ENCODE measurements around the gene HOXA4.

The HOXA4 gene

DNA sequence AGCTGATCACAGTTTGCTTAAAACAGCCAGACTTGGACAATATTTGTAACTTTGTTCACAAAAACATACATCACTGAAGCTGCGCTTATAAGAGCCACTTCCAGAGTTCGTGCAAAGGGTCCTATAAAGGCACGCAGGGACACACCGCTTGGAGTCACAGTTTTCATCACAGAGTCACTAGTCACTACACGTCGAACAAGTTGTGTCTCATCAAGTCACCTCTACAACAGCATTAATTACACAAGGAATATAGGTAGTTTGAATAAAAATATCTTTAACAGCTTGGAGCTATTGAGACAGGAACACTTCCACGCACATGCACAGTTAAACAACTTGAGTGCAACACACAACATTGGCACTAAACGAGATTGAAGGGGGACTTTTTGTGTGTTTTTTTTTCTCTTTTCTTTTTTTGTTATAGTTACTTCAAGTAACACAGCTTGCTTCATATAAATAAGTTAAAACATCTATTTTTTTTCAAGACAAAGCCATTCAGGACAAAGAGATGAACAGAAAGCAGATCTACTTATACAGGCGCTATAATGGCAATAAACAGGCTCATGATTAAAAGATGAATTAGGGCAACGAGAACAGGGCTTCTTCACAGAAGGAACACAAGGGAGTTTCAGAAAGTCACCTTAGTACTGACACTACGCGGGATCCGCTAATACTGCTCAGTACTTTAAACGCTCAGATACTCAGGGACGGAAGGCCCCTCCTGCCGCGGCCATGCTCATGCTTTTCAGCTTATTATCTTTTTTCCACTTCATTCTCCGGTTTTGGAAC is 10.8 kb upstream of the HOXA4 start:
- Histone ChIP-seq H3K56ac (ENCODE audit: low read length) (no peak overlapping the region), H3K4me3 (ENCODE audit: low read length) (no peak overlapping the region), H2BK5ac (ENCODE audit: low read length) (no peak overlapping the region), H3K27me3 (ENCODE audit: insufficient read depth, low read length, poor library complexity) (peaks cover 90% of the 10 kb centered on the region), H4K5ac (ENCODE audit: low read length) (no peak overlapping the region), H2AK5ac (ENCODE audit: low read length) (no peak overlapping the region), H3K27ac (ENCODE audit: low read depth, low read length) (no peak overlapping the region), H4K8ac (ENCODE audit: low read depth, low read length) (no peak overlapping the region), H3K79me1 (ENCODE audit: low read length) (no peaks in the 10 kb centered on the region), H3K4me1 (ENCODE audit: control insufficient read depth, low read depth, low read length) (no peaks in the 10 kb centered on the region), H3K23ac (ENCODE audit: low read length) (no peak overlapping the region), H2BK120ac (ENCODE audit: low read depth, low read length) (no peak overlapping the region), H3K9ac (ENCODE audit: low read length) (no peak overlapping the region), H3K4me2 (ENCODE audit: low read length) (no peak overlapping the region), H2BK15ac (replicated peaks; ENCODE audit: low read depth) (no peak overlapping the region), H3K36me3 (ENCODE audit: control insufficient read depth, insufficient read depth, low read length) (no peaks in the 10 kb centered on the region), H3K79me2 (ENCODE audit: control insufficient read depth, insufficient read depth, low read length) (no peaks in the 10 kb centered on the region), H3K18ac (ENCODE audit: low read length) (no peak overlapping the region), H3K4ac (ENCODE audit: low read depth, low read length) (no peak overlapping the region)
- no peak for DNase-seq
- WGBS (ENCODE audit: extremely low coverage, insufficient coverage, low lambda C conversion rate), result no CpG with 5 or more reads among the region's 18 CpGs

DNA sequence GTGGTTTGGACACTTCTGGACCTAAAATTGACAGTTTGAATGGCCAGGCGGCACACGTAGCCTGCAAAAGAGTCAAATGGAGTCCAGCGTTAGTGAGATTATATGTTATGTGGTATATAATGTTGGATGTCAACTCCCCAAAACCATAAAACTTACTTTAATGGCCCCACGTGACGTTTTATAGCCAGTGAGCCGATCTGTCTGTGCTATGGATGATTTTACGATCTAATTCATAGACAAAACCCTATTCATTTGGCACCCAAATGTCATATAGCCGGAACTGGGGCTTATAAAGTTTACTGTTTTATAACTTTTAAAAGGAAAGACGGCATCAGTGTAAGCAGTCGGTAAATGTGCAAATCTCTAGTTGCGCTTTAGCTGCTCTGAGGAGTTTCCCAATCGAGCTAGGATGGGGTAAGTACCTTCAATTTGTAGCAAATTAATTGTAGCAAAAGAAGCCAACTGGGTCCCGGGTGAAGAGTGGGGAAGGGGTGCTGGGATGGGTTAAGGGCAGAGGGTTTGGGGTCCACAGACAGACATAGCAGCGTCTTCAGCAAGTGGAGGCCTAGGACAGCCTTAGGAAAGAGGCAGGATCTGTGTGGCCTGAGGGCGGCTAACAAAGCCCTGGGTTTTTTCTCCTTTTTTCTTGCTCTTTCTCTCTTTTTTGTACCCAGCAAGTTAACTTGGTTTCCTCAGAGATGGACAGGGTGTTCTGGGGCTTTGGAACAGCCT is 9.7 kb upstream of the HOXA4 start:
- no peak for DNase-seq
- H3K4me2 ChIP-seq (ENCODE audit: low read length), result no peak overlapping the region
- no peak overlapping the region for H3K9ac ChIP-seq (ENCODE audit: low read length)
- H3K79me2 ChIP-seq (ENCODE audit: control insufficient read depth, insufficient read depth, low read length), result no peaks in the 10 kb centered on the region
- no peak overlapping the region for H3K56ac ChIP-seq (ENCODE audit: low read length)
- no peak overlapping the region for H2BK5ac ChIP-seq (ENCODE audit: low read length)
- H4K5ac ChIP-seq (ENCODE audit: low read length), result no peak overlapping the region
- no peak overlapping the region for H3K23ac ChIP-seq (ENCODE audit: low read length)
- H3K27ac ChIP-seq (ENCODE audit: low read depth, low read length), result no peak overlapping the region
- no CpG with 5 or more reads among the region's 15 CpGs for WGBS (ENCODE audit: extremely low coverage, insufficient coverage, low lambda C conversion rate)
- no peaks in the 10 kb centered on the region for H3K4me1 ChIP-seq (ENCODE audit: control insufficient read depth, low read depth, low read length)
- H2BK120ac ChIP-seq (ENCODE audit: low read depth, low read length), result no peak overlapping the region
- no peaks in the 10 kb centered on the region for H3K36me3 ChIP-seq (ENCODE audit: control insufficient read depth, insufficient read depth, low read length)
- H3K27me3 ChIP-seq (ENCODE audit: insufficient read depth, low read length, poor library complexity), result peaks cover 91% of the 10 kb centered on the region
- no peak overlapping the region for H4K8ac ChIP-seq (ENCODE audit: low read depth, low read length)
- no peaks in the 10 kb centered on the region for H3K79me1 ChIP-seq (ENCODE audit: low read length)
- H3K4me3 ChIP-seq (ENCODE audit: low read length), result no peak overlapping the region
- H2AK5ac ChIP-seq (ENCODE audit: low read length), result no peak overlapping the region
- no peak overlapping the region for H3K18ac ChIP-seq (ENCODE audit: low read length)
- no peak overlapping the region for H3K4ac ChIP-seq (ENCODE audit: low read depth, low read length)
- no peak overlapping the region for H2BK15ac ChIP-seq (replicated peaks; ENCODE audit: low read depth)

DNA sequence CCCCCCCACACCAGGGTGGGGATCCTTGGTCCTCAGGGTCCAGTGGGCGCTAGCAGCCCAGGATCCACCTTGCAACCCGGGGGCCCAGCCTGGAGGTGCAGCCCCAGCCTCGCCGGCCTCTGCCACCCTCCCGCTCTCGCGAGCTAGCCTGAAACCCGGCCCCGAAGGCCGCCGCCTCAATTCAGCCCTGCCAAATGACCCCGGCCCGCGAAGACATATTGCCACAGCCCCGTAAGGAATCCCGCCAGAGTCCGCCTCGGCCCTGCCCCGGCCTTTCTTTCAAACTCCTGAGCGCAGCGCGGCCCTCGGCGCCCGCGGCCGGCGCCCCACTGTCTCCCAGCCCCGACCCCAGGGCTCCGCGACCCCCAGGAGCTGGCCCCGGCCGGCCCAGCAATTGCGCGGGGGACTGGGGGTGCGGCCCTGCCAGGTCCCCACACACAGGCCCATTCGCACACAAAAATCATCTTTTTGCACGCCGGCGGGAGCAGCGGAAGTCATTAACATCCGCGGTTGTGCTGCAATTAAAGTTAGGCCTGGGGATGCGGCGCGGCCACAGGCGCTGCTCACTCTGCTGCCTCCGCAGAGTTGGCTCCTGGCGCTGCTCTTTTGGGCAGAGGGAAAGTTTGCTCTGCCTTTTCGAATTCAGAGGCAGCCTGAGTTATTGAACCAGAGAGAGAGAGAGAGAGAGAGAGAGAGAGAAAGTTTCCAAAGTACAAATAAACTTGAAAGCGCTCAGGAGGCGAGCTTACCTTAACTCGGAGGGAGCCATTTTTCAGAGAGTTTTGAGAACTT is 9.0 kb upstream of the HOXA4 start:
- Histone ChIP-seq H3K9ac (ENCODE audit: low read length) (no peak overlapping the region), H3K27me3 (ENCODE audit: insufficient read depth, low read length, poor library complexity) (peaks cover 89% of the 10 kb centered on the region), H3K79me1 (ENCODE audit: low read length) (no peaks in the 10 kb centered on the region), H3K27ac (ENCODE audit: low read depth, low read length) (no peak overlapping the region), H3K4me1 (ENCODE audit: control insufficient read depth, low read depth, low read length) (no peaks in the 10 kb centered on the region), H2AK5ac (ENCODE audit: low read length) (no peak overlapping the region), H3K4me3 (ENCODE audit: low read length) (no peak overlapping the region), H2BK5ac (ENCODE audit: low read length) (no peak overlapping the region), H3K4ac (ENCODE audit: low read depth, low read length) (no peak overlapping the region), H2BK15ac (replicated peaks; ENCODE audit: low read depth) (no peak overlapping the region), H3K23ac (ENCODE audit: low read length) (no peak overlapping the region), H3K79me2 (ENCODE audit: control insufficient read depth, insufficient read depth, low read length) (no peaks in the 10 kb centered on the region), H4K8ac (ENCODE audit: low read depth, low read length) (no peak overlapping the region), H3K4me2 (ENCODE audit: low read length) (no peak overlapping the region), H4K5ac (ENCODE audit: low read length) (no peak overlapping the region), H3K36me3 (ENCODE audit: control insufficient read depth, insufficient read depth, low read length) (no peaks in the 10 kb centered on the region), H2BK120ac (ENCODE audit: low read depth, low read length) (no peak overlapping the region), H3K56ac (ENCODE audit: low read length) (no peak overlapping the region), H3K18ac (ENCODE audit: low read length) (no peak overlapping the region)
- no CpG with 5 or more reads among the region's 53 CpGs for WGBS (ENCODE audit: extremely low coverage, insufficient coverage, low lambda C conversion rate)
- DNase-seq, result no peak

DNA sequence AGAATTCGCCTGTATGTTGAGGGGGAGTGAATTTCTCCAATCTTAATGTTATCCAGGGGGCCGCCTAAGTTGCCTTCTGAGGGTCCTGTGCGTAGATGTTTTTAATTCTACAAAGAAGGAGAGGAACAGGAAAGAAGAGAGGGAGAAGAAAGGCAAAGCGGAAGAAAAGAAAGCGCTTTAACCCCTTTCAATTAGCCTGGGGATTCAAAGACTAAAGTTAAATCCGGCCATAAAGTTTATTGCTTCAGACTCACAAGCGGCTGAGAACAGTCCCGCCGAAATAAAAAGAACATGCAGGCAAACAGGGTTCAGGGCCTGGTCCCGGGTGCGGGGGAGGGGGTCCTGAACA is 8.4 kb upstream of the HOXA4 start:
- H3K4me1 ChIP-seq (ENCODE audit: control insufficient read depth, low read depth, low read length), result no peaks in the 10 kb centered on the region
- no peak overlapping the region for H4K8ac ChIP-seq (ENCODE audit: low read depth, low read length)
- no peak overlapping the region for H2AK5ac ChIP-seq (ENCODE audit: low read length)
- H2BK5ac ChIP-seq (ENCODE audit: low read length), result no peak overlapping the region
- no peak overlapping the region for H3K23ac ChIP-seq (ENCODE audit: low read length)
- H3K9ac ChIP-seq (ENCODE audit: low read length), result no peak overlapping the region
- no peak overlapping the region for H3K4me2 ChIP-seq (ENCODE audit: low read length)
- no peak overlapping the region for H3K27ac ChIP-seq (ENCODE audit: low read depth, low read length)
- H3K79me2 ChIP-seq (ENCODE audit: control insufficient read depth, insufficient read depth, low read length), result no peaks in the 10 kb centered on the region
- no peak overlapping the region for H2BK15ac ChIP-seq (replicated peaks; ENCODE audit: low read depth)
- no peaks in the 10 kb centered on the region for H3K36me3 ChIP-seq (ENCODE audit: control insufficient read depth, insufficient read depth, low read length)
- H3K56ac ChIP-seq (ENCODE audit: low read length), result no peak overlapping the region
- no peak for DNase-seq
- no peak overlapping the region for H3K18ac ChIP-seq (ENCODE audit: low read length)
- no peak overlapping the region for H3K4ac ChIP-seq (ENCODE audit: low read depth, low read length)
- no CpG with 5 or more reads among the region's 11 CpGs for WGBS (ENCODE audit: extremely low coverage, insufficient coverage, low lambda C conversion rate)
- H4K5ac ChIP-seq (ENCODE audit: low read length), result no peak overlapping the region
- H3K4me3 ChIP-seq (ENCODE audit: low read length), result no peak overlapping the region
- no peaks in the 10 kb centered on the region for H3K79me1 ChIP-seq (ENCODE audit: low read length)
- peaks cover 89% of the 10 kb centered on the region for H3K27me3 ChIP-seq (ENCODE audit: insufficient read depth, low read length, poor library complexity)
- H2BK120ac ChIP-seq (ENCODE audit: low read depth, low read length), result no peak overlapping the region

DNA sequence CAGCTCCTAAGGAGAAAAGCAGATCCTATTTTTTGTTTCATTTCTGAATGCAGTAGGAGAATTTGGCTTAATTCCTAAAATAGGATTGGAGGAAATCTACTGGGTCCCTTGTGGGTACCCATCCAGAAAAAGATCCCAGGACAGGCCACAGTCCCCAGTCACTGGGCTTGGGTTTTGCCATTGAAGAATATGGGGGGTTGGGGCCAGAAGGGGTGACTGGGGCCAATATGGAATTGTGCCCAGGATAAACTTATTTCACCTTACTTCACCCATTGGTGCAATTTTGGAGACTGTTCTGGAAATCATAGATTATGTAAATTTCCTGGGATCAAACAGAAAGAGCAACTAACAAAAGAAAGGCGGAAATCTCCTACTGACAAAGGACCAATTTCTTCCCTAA is 7.9 kb upstream of the HOXA4 start:
- Histone ChIP-seq H3K4me1 (ENCODE audit: control insufficient read depth, low read depth, low read length) (no peaks in the 10 kb centered on the region), H3K36me3 (ENCODE audit: control insufficient read depth, insufficient read depth, low read length) (no peaks in the 10 kb centered on the region), H3K79me1 (ENCODE audit: low read length) (no peaks in the 10 kb centered on the region), H2AK5ac (ENCODE audit: low read length) (no peak overlapping the region), H3K4me2 (ENCODE audit: low read length) (no peak overlapping the region), H2BK120ac (ENCODE audit: low read depth, low read length) (no peak overlapping the region), H3K27me3 (ENCODE audit: insufficient read depth, low read length, poor library complexity) (peaks cover 93% of the 10 kb centered on the region), H3K56ac (ENCODE audit: low read length) (no peak overlapping the region), H2BK5ac (ENCODE audit: low read length) (no peak overlapping the region), H3K18ac (ENCODE audit: low read length) (no peak overlapping the region), H2BK15ac (replicated peaks; ENCODE audit: low read depth) (no peak overlapping the region), H3K79me2 (ENCODE audit: control insufficient read depth, insufficient read depth, low read length) (no peaks in the 10 kb centered on the region), H3K23ac (ENCODE audit: low read length) (no peak overlapping the region), H4K5ac (ENCODE audit: low read length) (no peak overlapping the region), H3K9ac (ENCODE audit: low read length) (no peak overlapping the region), H3K4me3 (ENCODE audit: low read length) (no peak overlapping the region), H3K27ac (ENCODE audit: low read depth, low read length) (no peak overlapping the region), H3K4ac (ENCODE audit: low read depth, low read length) (no peak overlapping the region), H4K8ac (ENCODE audit: low read depth, low read length) (no peak overlapping the region)
- no peak for DNase-seq
- WGBS (ENCODE audit: extremely low coverage, insufficient coverage, low lambda C conversion rate), result no CpG with 5 or more reads among the region's 1 CpG

All from mesendoderm (in vitro differentiated cells).